ENCODE data around the gene TMEM72. TPM values are rescaled to one million over a fixed set of nuclear protein-coding genes. Genes with fewer than 3 reads are reported as not detected.

The TMEM72 gene
- total RNA-seq, 1 donor from 2014 or later: not detected

DNA sequence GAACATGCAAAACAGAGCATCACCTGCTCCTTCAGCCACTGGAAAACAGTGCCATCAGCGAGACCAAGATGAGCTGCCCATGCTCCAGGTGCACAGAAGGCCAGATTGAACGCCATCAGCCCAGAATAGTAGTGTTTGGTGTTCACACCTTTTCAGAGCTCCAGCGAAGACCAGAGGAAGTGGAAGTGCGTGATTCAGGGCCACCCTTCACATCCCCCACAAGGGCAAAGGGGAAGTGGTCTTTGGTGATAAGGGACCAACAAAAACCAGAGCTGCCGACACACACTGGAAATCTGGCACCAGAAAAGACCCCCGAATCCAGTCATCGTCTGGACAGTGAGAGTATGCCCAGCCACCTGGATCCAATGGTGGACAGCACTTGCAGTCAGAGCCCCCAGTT, 29.5 kb upstream of the TMEM72 start:
- no peak overlapping the region for H3K4me3 Mint-ChIP-seq
- Histone ChIP-seq H3K27me3 (peaks cover 12% of the 10 kb centered on the region), H4K20me1 (ENCODE audit: low read depth) (no peaks in the 10 kb centered on the region), H3K9ac (no peak overlapping the region), H3K4me2 (no peak overlapping the region), H3K9me3 (ENCODE audit: low read depth) (no peaks in the 10 kb centered on the region), H3K4me3 (no peak overlapping the region), H3K79me2 (ENCODE audit: low read depth) (no peaks in the 10 kb centered on the region), H3F3A (ENCODE audit: low read depth) (peaks cover 11% of the 10 kb centered on the region), H2AFZ (replicated peaks) (no peak overlapping the region), H3K4me1 (peaks cover 10% of the 10 kb centered on the region), H3K27ac (no peak overlapping the region), H3K36me3 (no peaks in the 10 kb centered on the region)
- DNase-seq (ENCODE audit: low spot score): no peak
- H3K4me1 Mint-ChIP-seq: peaks cover 19% of the 10 kb centered on the region
- H3K36me3 Mint-ChIP-seq: no peaks in the 10 kb centered on the region
- TF ChIP-seq EZH2 (IDR thresholded peaks at IDR 0.05): no peak
- no peak for TF ChIP-seq EZH2phosphoT487 (IDR thresholded peaks at IDR 0.05)
- TF ChIP-seq, protein P1, sequence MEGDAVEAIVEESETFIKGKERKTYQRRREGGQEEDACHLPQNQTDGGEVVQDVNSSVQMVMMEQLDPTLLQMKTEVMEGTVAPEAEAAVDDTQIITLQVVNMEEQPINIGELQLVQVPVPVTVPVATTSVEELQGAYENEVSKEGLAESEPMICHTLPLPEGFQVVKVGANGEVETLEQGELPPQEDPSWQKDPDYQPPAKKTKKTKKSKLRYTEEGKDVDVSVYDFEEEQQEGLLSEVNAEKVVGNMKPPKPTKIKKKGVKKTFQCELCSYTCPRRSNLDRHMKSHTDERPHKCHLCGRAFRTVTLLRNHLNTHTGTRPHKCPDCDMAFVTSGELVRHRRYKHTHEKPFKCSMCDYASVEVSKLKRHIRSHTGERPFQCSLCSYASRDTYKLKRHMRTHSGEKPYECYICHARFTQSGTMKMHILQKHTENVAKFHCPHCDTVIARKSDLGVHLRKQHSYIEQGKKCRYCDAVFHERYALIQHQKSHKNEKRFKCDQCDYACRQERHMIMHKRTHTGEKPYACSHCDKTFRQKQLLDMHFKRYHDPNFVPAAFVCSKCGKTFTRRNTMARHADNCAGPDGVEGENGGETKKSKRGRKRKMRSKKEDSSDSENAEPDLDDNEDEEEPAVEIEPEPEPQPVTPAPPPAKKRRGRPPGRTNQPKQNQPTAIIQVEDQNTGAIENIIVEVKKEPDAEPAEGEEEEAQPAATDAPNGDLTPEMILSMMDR (IDR thresholded peaks at IDR 0.05): no peak
- H3K9me3 Mint-ChIP-seq: no peaks in the 10 kb centered on the region
- H3K27ac Mint-ChIP-seq: no peak overlapping the region
- H3K27me3 Mint-ChIP-seq (ENCODE audit: insufficient read depth, low read depth): peaks cover 8% of the 10 kb centered on the region

DNA sequence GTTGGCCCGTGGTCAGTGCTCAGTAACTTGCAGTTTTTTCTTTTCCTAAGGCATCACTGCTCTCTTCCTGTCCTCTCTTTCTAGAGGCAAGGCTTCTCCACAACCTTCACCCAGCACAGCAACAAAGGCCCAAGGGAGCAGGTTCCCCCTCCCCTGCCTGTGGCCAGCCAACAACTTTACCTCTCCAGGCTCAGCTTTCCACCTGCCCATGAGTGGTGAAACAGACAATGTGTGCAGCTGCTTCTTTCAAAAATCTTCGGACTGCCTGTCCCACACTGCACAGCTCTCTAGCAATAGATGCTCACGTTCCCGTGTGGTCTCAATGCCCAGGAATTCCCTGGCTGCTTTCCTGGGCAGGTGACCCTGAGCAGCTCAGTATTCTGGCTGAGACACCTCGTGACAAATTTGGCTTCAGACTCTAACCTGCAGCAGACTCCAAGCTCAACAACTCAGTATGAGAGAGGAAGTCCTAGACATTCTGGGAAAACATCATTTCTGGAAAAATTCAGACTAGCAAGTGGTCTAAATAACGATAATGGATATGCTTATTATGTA, 28.9 kb upstream of the TMEM72 start:
- Histone ChIP-seq H3K4me1 (peaks cover 10% of the 10 kb centered on the region), H3K27ac (no peak overlapping the region), H3K4me2 (no peak overlapping the region), H3K9ac (no peak overlapping the region), H3K4me3 (no peak overlapping the region), H3K79me2 (ENCODE audit: low read depth) (no peaks in the 10 kb centered on the region), H3K36me3 (no peaks in the 10 kb centered on the region), H3F3A (ENCODE audit: low read depth) (peaks cover 11% of the 10 kb centered on the region), H4K20me1 (ENCODE audit: low read depth) (no peaks in the 10 kb centered on the region), H3K27me3 (peaks cover 12% of the 10 kb centered on the region), H3K9me3 (ENCODE audit: low read depth) (no peaks in the 10 kb centered on the region), H2AFZ (replicated peaks) (no peak overlapping the region)
- Mint-ChIP-seq H3K27ac (peak overlapping the region; percentile 54), H3K36me3 (no peaks in the 10 kb centered on the region), H3K4me3 (no peak overlapping the region), H3K9me3 (no peaks in the 10 kb centered on the region), H3K4me1 (peaks cover 19% of the 10 kb centered on the region), H3K27me3 (ENCODE audit: insufficient read depth, low read depth) (peaks cover 8% of the 10 kb centered on the region)
- no peak for DNase-seq (ENCODE audit: low spot score)
- no peak for TF ChIP-seq EZH2 (IDR thresholded peaks at IDR 0.05)
- TF ChIP-seq EZH2phosphoT487 (IDR thresholded peaks at IDR 0.05): no peak
- TF ChIP-seq, protein P1 (IDR thresholded peaks at IDR 0.05): no peak

DNA sequence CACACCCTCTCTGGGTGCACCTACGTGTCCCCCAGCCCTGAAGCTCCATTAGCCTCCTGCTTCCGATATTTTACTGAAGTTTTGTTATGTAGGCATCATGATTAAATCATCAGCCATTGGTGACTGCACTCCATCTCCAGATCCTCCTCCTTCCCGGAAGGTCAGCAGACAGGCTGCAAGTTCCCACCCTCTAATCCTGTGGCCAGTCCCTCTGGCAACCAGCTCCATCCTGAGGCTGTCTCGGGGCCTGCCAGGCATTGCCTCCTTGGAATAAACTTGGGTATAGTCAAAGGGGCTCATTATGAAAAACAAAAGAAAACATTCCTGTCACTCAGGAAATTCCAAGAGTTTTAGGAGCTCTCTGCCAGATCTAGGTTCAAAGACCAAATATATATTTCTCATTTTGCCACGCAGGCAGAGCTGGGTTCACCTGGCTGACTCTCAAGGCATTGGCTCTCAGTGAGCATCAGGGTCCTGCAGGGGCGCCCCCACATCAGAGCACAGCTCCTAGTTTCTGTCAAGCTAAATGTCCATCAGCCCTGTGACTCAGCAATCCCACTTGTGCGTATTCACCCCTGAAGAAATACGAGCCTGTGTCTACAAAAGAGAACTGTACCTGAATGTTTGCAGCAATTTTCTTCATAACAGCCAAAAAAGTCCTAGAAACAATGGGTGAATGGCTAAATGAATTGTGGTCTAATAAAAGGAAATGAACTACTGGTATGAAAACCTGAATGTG, 27.4 kb upstream of the TMEM72 start:
- peaks cover 17% of the 10 kb centered on the region for H3K4me1 Mint-ChIP-seq
- Histone ChIP-seq H4K20me1 (ENCODE audit: low read depth) (no peaks in the 10 kb centered on the region), H3K9me3 (ENCODE audit: low read depth) (no peaks in the 10 kb centered on the region), H3F3A (ENCODE audit: low read depth) (peaks cover 8% of the 10 kb centered on the region), H2AFZ (replicated peaks) (no peak overlapping the region), H3K9ac (no peak overlapping the region), H3K4me3 (no peak overlapping the region), H3K4me1 (peaks cover 10% of the 10 kb centered on the region), H3K79me2 (ENCODE audit: low read depth) (no peaks in the 10 kb centered on the region), H3K27ac (no peak overlapping the region), H3K36me3 (no peaks in the 10 kb centered on the region), H3K4me2 (no peak overlapping the region), H3K27me3 (peaks cover 12% of the 10 kb centered on the region)
- H3K27me3 Mint-ChIP-seq (ENCODE audit: insufficient read depth, low read depth): peaks cover 11% of the 10 kb centered on the region
- H3K9me3 Mint-ChIP-seq: no peaks in the 10 kb centered on the region
- H3K27ac Mint-ChIP-seq: peak overlapping the region; percentile 42
- no peak overlapping the region for H3K4me3 Mint-ChIP-seq
- H3K36me3 Mint-ChIP-seq: no peaks in the 10 kb centered on the region
- no peak for DNase-seq (ENCODE audit: low spot score)
- TF ChIP-seq, protein P1 (IDR thresholded peaks at IDR 0.05): peak; percentile 4
- no peak for TF ChIP-seq EZH2phosphoT487 (IDR thresholded peaks at IDR 0.05)
